Hindlimb muscle (tissue), 1 donor: ENCODE data around the gene GLT1D1. TPM values are rescaled to one million over a fixed set of nuclear protein-coding genes. Genes with fewer than 3 reads are reported as not detected.

Experiments
- DNase-seq: peaks from one replicate; pipeline ENCODE4 v3.0.0-alpha.2; 2013
- polyA plus RNA-seq: library from polyadenylated mRNA; unstranded; fragments of 120-200 nt; gene quantifications from one replicate; pipeline ENCODE4 v1.2.1, GENCODE V29; 2013; ENCODE audit not compliant: insufficient read length

GLT1D1 gene
- polyA plus RNA-seq, 1 donor, result 1.5 TPM

- no peak for DNase-seq
Observed at GRCh38 chr12:128916425-128916824, 63.1 kb downstream of the GLT1D1 start.

- no peak for DNase-seq
Observed at GRCh38 chr12:128918481-128919260, 65.4 kb downstream of the GLT1D1 start.

- no peak for DNase-seq
Observed at GRCh38 chr12:128920468-128920867, 67.2 kb downstream of the GLT1D1 start.

GRCh38 chr12:128928361-128928760, 75.1 kb downstream of the GLT1D1 start:
- DNase-seq, result no peak

- no peak for DNase-seq
Observed at GRCh38 chr12:128929057-128929456, 75.8 kb downstream of the GLT1D1 start.

- no peak for DNase-seq
Observed at GRCh38 chr12:128930606-128931005, 77.3 kb downstream of the GLT1D1 start.

GRCh38 chr12:128932521-128932920, 79.2 kb downstream of the GLT1D1 start:
- no peak for DNase-seq

- no peak for DNase-seq
Observed at GRCh38 chr12:128933039-128933438, 79.8 kb downstream of the GLT1D1 start.

GRCh38 chr12:128933926-128934325, 80.6 kb downstream of the GLT1D1 start:
- DNase-seq, result no peak

- DNase-seq, result no peak
Observed at GRCh38 chr12:128938886-128939285, 85.6 kb downstream of the GLT1D1 start.

- no peak for DNase-seq
Observed at GRCh38 chr12:128940090-128940888, 87.0 kb downstream of the GLT1D1 start.

GRCh38 chr12:128940974-128941373, 87.7 kb downstream of the GLT1D1 start:
- DNase-seq, result no peak

- no peak for DNase-seq
Observed at GRCh38 chr12:128942960-128943477, 89.7 kb downstream of the GLT1D1 start.

GRCh38 chr12:128944956-128945355, 91.7 kb downstream of the GLT1D1 start:
- no peak for DNase-seq

- DNase-seq, result no peak
Observed at GRCh38 chr12:128947209-128947608, 93.9 kb downstream of the GLT1D1 start.

GRCh38 chr12:128949086-128949485, 95.8 kb downstream of the GLT1D1 start:
- no peak for DNase-seq

- DNase-seq, result no peak
Observed at GRCh38 chr12:128951448-128951847, 98.2 kb downstream of the GLT1D1 start.

GRCh38 chr12:128956755-128957154, 103.5 kb downstream of the GLT1D1 start:
- DNase-seq, result no peak

- no peak for DNase-seq
Observed at GRCh38 chr12:128959901-128960300, 106.6 kb downstream of the GLT1D1 start.

- DNase-seq, result no peak
Observed at GRCh38 chr12:128961308-128961902, 108.1 kb downstream of the GLT1D1 start.

GRCh38 chr12:128961957-128962356, 108.7 kb downstream of the GLT1D1 start:
- DNase-seq, result no peak

- DNase-seq, result no peak
Observed at GRCh38 chr12:128966203-128966810, 113.0 kb downstream of the GLT1D1 start.

- DNase-seq, result no peak
Observed at GRCh38 chr12:128968668-128969067, 115.4 kb downstream of the GLT1D1 start.
